Tibial nerve (tissue), 4 donors: Measurements from ENCODE around the gene ARHGEF4. TPM values are rescaled to one million over a fixed set of nuclear protein-coding genes. Genes with fewer than 3 reads are reported as not detected.

Source experiments
- DNase-seq, 2 donors: peaks; one replicate each; pipeline ENCODE4 v3.0.0-alpha.2; 2019; ENCODE audit warnings: low spot score in 2 of 2
- H3K27ac ChIP-seq, 4 donors: fragments of 200-600 bp; sonication (generic) in 3 of 4; one replicate each; pipeline ENCODE4 v1.5.1; 2017 to 2019; ENCODE audit warnings: mild to moderate bottlenecking in 1 of 4
- H3K27me3 ChIP-seq, 2 donors: fragments of 200-600 bp; sonication (generic) in 1 of 2; one replicate each; pipeline versions ENCODE4 v1.5.1 to v1.6.0; 2017 to 2019
- H3K36me3 ChIP-seq, 3 donors: fragments of 200-600 bp; sonication (generic); one replicate each; pipeline ENCODE4 v1.5.1; 2018 to 2019
- H3K4me1 ChIP-seq, 4 donors: fragments of 200-600 bp; sonication (generic) in 3 of 4; one replicate each; pipeline ENCODE4 v1.5.1; 2017 to 2019
- H3K4me3 ChIP-seq, 4 donors: fragments of 200-600 bp; sonication (generic) in 3 of 4; one replicate each; pipeline ENCODE4 v1.5.1; 2017 to 2019; ENCODE audit warnings: mild to moderate bottlenecking in 1 of 4, moderate library complexity in 1 of 4
- H3K9me3 ChIP-seq, 4 donors: fragments of 200-600 bp; sonication (generic) in 3 of 4; one replicate each; pipeline ENCODE4 v1.5.1; 2017 to 2019
- EP300 ChIP-seq, 2 donors: sonication (generic); formaldehyde crosslinking; IDR thresholded peaks; one replicate each; pipeline ENCODE4 v1.6.1; 2017; ENCODE audit warnings: antibody characterized with exemption in 2 of 2, mild to moderate bottlenecking in 1 of 2
- POLR2A ChIP-seq, 2 donors: fragments of 450-650 bp; IDR thresholded peaks; one replicate each; pipeline ENCODE4 v1.6.1; 2017; ENCODE audit warnings: antibody characterized with exemption in 2 of 2, mild to moderate bottlenecking in 2 of 2, moderate library complexity in 2 of 2
- WGBS, 2 donors: methylation state at CpG; one replicate each; pipeline ENCODE4 v1.1.5; 2018; 5-methylcytosine and 5-hydroxymethylcytosine counted together
- total RNA-seq, 4 donors: library from RNA; depleted of rRNA; stranded (reverse); fragments of >200 nt; gene quantifications; one replicate each; pipeline ENCODE4 v1.1.0, GENCODE V29; 2016
- TF ChIP-seq, protein P1 (sequence below), 5 experiments: fragments of 200-600 bp in 3 of 5; fragments of 450-650 bp in 2 of 5; sonication (generic) in 3 of 5; IDR thresholded peaks; one replicate each; pipeline ENCODE4 v1.5.1; 2016 to 2019; ENCODE audit warnings: antibody characterized with exemption in 5 of 5, mild to moderate bottlenecking in 3 of 5, moderate library complexity in 2 of 5

Gene ARHGEF4
- total RNA-seq, 4 donors from 2014 or later, result 16.3 to 50.7 (median 23.3) TPM

DNA sequence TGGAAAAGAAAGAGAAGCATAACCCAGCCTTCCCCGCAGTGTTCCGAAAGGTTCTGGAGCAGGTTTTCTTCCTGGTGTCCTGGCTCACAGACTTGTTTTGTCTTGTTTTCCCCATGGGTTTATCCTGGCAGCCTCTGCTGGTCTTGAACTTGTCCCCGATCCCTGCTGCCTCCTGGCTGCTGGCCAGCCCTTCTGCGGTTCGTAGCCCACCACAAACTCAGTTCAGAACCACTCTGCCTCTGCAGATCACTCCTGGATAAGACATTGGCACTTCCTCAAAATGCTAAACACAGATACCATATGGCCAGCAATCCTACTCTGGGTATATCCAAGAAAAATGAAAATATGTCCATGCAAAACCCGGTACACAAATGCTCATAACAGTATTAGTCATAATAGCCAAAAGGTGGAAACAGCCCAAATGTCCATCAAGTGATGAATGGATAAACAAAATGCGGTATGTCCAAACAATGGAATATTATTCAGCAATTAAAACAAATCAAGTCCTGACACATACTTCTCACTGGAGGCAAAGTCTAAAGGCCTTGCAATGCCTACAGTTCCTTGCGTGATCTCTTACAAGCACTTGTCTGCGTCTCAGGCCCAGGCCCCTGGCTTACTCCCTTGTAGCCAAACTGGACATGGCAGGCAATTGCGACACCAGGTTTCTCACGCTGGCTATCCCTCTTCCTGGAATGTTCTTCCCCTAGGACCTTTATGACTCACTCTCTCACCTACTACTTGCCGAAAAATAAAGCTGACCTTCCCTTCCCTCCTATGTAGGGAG, 28.0 kb upstream of the ARHGEF4 start:
- TF ChIP-seq POLR2A (IDR thresholded peaks at IDR 0.05) (no peak), EP300 (IDR thresholded peaks at IDR 0.05) (no peak)
- TF ChIP-seq, protein P1, sequence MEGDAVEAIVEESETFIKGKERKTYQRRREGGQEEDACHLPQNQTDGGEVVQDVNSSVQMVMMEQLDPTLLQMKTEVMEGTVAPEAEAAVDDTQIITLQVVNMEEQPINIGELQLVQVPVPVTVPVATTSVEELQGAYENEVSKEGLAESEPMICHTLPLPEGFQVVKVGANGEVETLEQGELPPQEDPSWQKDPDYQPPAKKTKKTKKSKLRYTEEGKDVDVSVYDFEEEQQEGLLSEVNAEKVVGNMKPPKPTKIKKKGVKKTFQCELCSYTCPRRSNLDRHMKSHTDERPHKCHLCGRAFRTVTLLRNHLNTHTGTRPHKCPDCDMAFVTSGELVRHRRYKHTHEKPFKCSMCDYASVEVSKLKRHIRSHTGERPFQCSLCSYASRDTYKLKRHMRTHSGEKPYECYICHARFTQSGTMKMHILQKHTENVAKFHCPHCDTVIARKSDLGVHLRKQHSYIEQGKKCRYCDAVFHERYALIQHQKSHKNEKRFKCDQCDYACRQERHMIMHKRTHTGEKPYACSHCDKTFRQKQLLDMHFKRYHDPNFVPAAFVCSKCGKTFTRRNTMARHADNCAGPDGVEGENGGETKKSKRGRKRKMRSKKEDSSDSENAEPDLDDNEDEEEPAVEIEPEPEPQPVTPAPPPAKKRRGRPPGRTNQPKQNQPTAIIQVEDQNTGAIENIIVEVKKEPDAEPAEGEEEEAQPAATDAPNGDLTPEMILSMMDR (IDR thresholded peaks at IDR 0.05), result no peak
- no peak overlapping the region for H3K27ac ChIP-seq
- no peak for DNase-seq
- H3K9me3 ChIP-seq, result no peaks in the 10 kb centered on the region
- H3K4me1 ChIP-seq, result no peaks in the 10 kb centered on the region
- no peak overlapping the region for H3K4me3 ChIP-seq
- WGBS, 2 donors, result 70 to 78% methylated on average over 12 of the region's 12 CpGs
- H3K36me3 ChIP-seq, result no peaks in the 10 kb centered on the region
- no peaks in the 10 kb centered on the region for H3K27me3 ChIP-seq

DNA sequence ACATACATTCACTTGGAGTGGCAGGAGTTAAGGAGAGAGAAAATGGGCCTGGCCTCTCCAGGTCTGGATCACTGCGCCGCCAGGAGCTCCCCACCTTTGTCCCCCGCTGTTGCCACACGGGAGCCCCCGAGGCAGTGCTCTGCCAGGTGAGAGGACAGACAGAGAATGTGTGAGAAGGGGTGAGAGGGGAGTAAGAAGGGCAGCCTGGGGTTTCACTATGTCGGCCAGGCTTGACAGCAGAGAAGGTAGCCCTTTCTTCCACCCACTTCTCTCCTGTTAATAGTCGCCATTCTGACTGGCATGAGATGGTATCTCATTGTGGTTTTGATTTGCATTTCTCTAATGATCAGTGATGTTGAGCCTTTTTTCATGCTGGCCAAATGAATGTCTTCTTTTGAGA, 26.2 kb upstream of the ARHGEF4 start:
- Histone ChIP-seq H3K4me3 (no peak overlapping the region), H3K27me3 (no peaks in the 10 kb centered on the region), H3K9me3 (no peaks in the 10 kb centered on the region), H3K4me1 (no peaks in the 10 kb centered on the region), H3K27ac (no peak overlapping the region), H3K36me3 (no peaks in the 10 kb centered on the region)
- TF ChIP-seq EP300 (IDR thresholded peaks at IDR 0.05) (no peak), POLR2A (IDR thresholded peaks at IDR 0.05) (no peak)
- TF ChIP-seq, protein P1 (IDR thresholded peaks at IDR 0.05), result no peak
- WGBS, 2 donors, result 55 to 59% methylated on average over 7 of the region's 7 CpGs
- DNase-seq, result no peak

DNA sequence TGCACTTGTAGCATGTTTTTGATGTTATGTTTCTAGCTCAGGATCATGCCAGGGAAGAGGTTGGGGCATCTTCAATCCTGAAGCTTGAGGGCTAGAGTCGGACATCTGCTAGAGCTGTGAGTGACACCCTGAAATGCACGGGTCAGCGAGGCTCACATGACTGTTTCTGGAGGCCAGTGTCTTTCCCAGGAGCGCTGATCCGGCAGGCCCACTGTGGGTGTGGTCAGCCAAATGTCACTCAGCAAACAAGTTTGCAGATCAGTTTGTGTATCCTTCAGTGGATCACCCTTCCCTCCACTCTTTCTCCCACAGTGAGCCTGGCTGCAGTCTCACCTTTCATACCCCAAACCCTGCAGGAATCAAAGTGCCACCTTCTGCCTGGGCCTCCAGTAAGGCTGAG, 23.0 kb upstream of the ARHGEF4 start:
- 41 to 64% methylated on average over 5 of the region's 5 CpGs for WGBS, 2 donors
- DNase-seq, result no peak
- H3K9me3 ChIP-seq, result no peaks in the 10 kb centered on the region
- no peak overlapping the region for H3K4me3 ChIP-seq
- no peaks in the 10 kb centered on the region for H3K4me1 ChIP-seq
- H3K36me3 ChIP-seq, result no peaks in the 10 kb centered on the region
- no peaks in the 10 kb centered on the region for H3K27me3 ChIP-seq
- TF ChIP-seq, protein P1 (IDR thresholded peaks at IDR 0.05), result no peak
- no peak for TF ChIP-seq POLR2A (IDR thresholded peaks at IDR 0.05)
- no peak for TF ChIP-seq EP300 (IDR thresholded peaks at IDR 0.05)
- H3K27ac ChIP-seq, result no peak overlapping the region

DNA sequence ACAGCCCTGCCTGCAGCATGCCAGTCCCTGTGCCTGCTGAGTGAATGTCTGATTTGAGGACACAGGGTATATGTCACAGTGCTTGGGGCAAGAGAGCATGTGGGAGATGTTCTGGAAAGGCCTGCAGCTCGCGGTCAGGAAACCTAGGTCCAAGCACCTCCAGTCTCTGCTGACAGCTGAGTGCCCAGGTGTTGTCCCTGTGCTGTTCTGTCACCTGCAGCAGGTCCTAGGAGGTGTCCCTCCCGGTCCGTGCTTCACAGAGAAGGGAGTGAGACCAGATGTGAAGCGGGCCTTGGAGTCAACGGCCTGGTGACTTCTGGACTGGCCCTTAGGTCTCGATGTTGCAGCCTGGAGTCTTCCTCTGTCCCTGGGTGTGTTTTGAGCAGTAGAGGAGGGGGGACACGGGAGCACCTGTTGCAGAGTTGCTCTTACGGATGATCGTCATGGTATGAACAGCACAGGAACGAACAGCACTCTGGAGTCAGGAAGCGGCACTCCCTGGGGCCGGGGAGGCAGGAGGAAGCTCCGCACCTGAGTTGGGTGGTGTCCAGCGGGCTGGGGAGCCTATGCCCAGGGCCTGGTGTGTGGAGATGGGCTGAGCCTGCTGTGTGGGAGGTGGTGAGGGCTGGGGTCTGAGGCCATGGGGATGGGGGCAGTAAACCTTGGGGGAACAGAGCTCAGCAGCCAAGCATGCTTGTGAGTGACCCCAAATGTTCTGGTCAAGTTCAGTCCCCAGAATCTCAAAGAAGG, 21.6 kb upstream of the ARHGEF4 start:
- Histone ChIP-seq H3K9me3 (no peaks in the 10 kb centered on the region), H3K4me3 (no peak overlapping the region), H3K36me3 (no peaks in the 10 kb centered on the region), H3K27ac (no peak overlapping the region), H3K27me3 (no peaks in the 10 kb centered on the region), H3K4me1 (peaks cover 0 to 13% (median 4%) of the 10 kb centered on the region in 4 donors)
- 83 to 87% methylated on average over 15 of the region's 15 CpGs for WGBS, 2 donors
- no peak for DNase-seq
- TF ChIP-seq, protein P1 (IDR thresholded peaks at IDR 0.05), result no peak
- TF ChIP-seq POLR2A (IDR thresholded peaks at IDR 0.05) (no peak), EP300 (IDR thresholded peaks at IDR 0.05) (no peak)

DNA sequence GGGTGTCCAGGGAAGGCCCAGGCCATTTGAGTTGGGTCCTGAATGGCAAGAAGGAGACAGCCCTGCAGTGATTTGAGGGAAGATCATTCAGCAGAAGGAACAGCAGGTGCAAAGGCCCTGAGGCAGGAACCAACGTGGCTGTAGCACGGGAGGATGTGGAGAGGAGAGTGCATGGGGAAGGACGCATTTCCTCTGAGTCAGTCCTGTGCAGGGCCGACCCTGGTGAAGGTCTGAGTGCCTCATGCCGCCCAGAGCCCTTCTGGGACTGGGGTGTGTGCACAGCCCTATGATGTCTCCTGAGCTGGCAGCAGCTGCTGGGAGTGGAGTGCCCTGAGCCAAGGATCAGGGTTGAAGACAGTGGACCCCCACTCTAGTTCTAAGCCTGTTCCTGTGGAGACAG, 17.9 kb upstream of the ARHGEF4 start:
- H3K9me3 ChIP-seq, result no peaks in the 10 kb centered on the region
- TF ChIP-seq POLR2A (IDR thresholded peaks at IDR 0.05), result no peak
- TF ChIP-seq, protein P1 (IDR thresholded peaks at IDR 0.05), result no peak
- no peak for TF ChIP-seq EP300 (IDR thresholded peaks at IDR 0.05)
- WGBS, 2 donors, result 76 to 87% methylated on average over 4 to 5 of the region's 5 CpGs
- H3K36me3 ChIP-seq, result no peaks in the 10 kb centered on the region
- H3K27me3 ChIP-seq, result no peaks in the 10 kb centered on the region
- DNase-seq, result no peak
- H3K4me3 ChIP-seq, result no peak overlapping the region
- H3K27ac ChIP-seq, result peak overlapping the region in 3 of 4 donors; percentile 78 to 97 (median 89)
- H3K4me1 ChIP-seq, result peaks cover 0 to 26% (median 17%) of the 10 kb centered on the region in 4 donors
